Breast epithelium (tissue), 3 donors: ENCODE results near the gene NKAIN1.

Experiments used
- CTCF ChIP-seq, 3 donors: fragments of 450-650 bp; IDR thresholded peaks; one replicate each; pipeline ENCODE4 v1.5.1; 2016 to 2017; ENCODE audit warnings: antibody characterized with exemption in 3 of 3, mild to moderate bottlenecking in 3 of 3, moderate library complexity in 3 of 3
- POLR2A ChIP-seq: fragments of 450-650 bp; IDR thresholded peaks from one replicate; pipeline ENCODE4 v1.6.1; 2016; ENCODE audit warnings: antibody characterized with exemption, mild to moderate bottlenecking, moderate library complexity
- POLR2AphosphoS5 ChIP-seq, 3 donors: sonication (generic); formaldehyde crosslinking; IDR thresholded peaks; one replicate each; pipeline ENCODE4 v1.6.1; 2017; ENCODE audit warnings: antibody characterized with exemption in 3 of 3

GRCh38 chr1:31199236-31199790 is 40.4 kb downstream of the NKAIN1 start:
- TF ChIP-seq CTCF (IDR thresholded peaks at IDR 0.05): no peak
- no peak for TF ChIP-seq POLR2A
- TF ChIP-seq POLR2AphosphoS5 (IDR thresholded peaks at IDR 0.05): no peak
